Hepatocyte (in vitro differentiated cells): ENCODE results near the gene TNK2. TPM values are rescaled to one million over a fixed set of nuclear protein-coding genes. Genes with fewer than 3 reads are reported as not detected.

ENCODE experiments used
- DNase-seq: peaks from one replicate; pipeline ENCODE4 v3.0.0-alpha.2; 2016; ENCODE audit warnings: low spot score
- H2AFZ ChIP-seq: fragments of 200-600 bp; sonication (generic); 2 replicates; pipeline ENCODE4 v1.6.0; 2016; ENCODE audit warnings: antibody characterized with exemption, mild to moderate bottlenecking
- H3K27ac ChIP-seq: fragments of 200-600 bp; sonication (generic); 2 replicates; pipeline ENCODE4 v1.5.1; 2016; ENCODE audit warnings: mild to moderate bottlenecking
- H3K27me3 ChIP-seq: fragments of 200-600 bp; sonication (generic); 2 replicates; pipeline ENCODE4 v1.6.1; 2016
- H3K36me3 ChIP-seq: fragments of 200-600 bp; sonication (generic); replicated peaks from 2 replicates; pipeline ENCODE4 v1.5.1; 2016; ENCODE audit warnings: low read depth; ENCODE audit not compliant: insufficient read depth
- H3K4me1 ChIP-seq: fragments of 200-600 bp; sonication (generic); 2 replicates; pipeline ENCODE4 v1.5.1; 2016; ENCODE audit warnings: mild to moderate bottlenecking, moderate library complexity; ENCODE audit not compliant: insufficient read depth
- H3K4me2 ChIP-seq: fragments of 200-600 bp; sonication (generic); 2 replicates; pipeline ENCODE4 v1.6.0; 2016
- H3K4me3 ChIP-seq: fragments of 200-600 bp; sonication (generic); 2 replicates; pipeline ENCODE4 v1.5.1; 2016; ENCODE audit warnings: mild to moderate bottlenecking
- H3K79me2 ChIP-seq: fragments of 200-600 bp; sonication (generic); 2 replicates; pipeline ENCODE4 v1.6.0; 2017; ENCODE audit warnings: mild to moderate bottlenecking
- H3K9me2 ChIP-seq: fragments of 200-600 bp; sonication (generic); replicated peaks from 2 replicates; pipeline ENCODE4 v1.6.0; 2017; ENCODE audit warnings: mild to moderate bottlenecking; ENCODE audit not compliant: insufficient read depth
- H3K9me3 ChIP-seq: fragments of 200-600 bp; sonication (generic); 2 replicates; pipeline ENCODE4 v1.5.1; 2016; ENCODE audit warnings: low read depth, mild to moderate bottlenecking
- H4K20me1 ChIP-seq: fragments of 200-600 bp; sonication (generic); 2 replicates; pipeline ENCODE4 v1.6.0; 2016; ENCODE audit warnings: mild to moderate bottlenecking; ENCODE audit not compliant: insufficient read depth, poor library complexity, severe bottlenecking
- EZH2 ChIP-seq: fragments of 200-600 bp; sonication (generic); IDR thresholded peaks from 2 replicates; pipeline ENCODE4 v1.6.1; 2016; ENCODE audit warnings: antibody characterized with exemption, mild to moderate bottlenecking, borderline replicate concordance
- EZH2phosphoT487 ChIP-seq: fragments of 200-600 bp; sonication (generic); IDR thresholded peaks from one replicate; pipeline ENCODE4 v1.6.1; 2018; ENCODE audit warnings: antibody characterized with exemption, mild to moderate bottlenecking, low read depth, moderate library complexity; ENCODE audit not compliant: unreplicated experiment, severe bottlenecking
- WGBS: methylation state at CpG from one replicate; pipeline ENCODE4 v1.1.6; 2016; ENCODE audit warnings: low lambda C conversion rate; ENCODE audit errors: missing lambda C conversion rate; 5-methylcytosine and 5-hydroxymethylcytosine counted together
- polyA plus RNA-seq: library from polyadenylated mRNA; unstranded; fragments of >200 nt; fragmentation: Nextera tagmentation; extraction: Ambion mirVana; gene quantifications from 2 replicates; pipeline ENCODE4 v1.2.1, GENCODE V29; 2016
- total RNA-seq: library from RNA; depleted of rRNA; stranded (reverse); fragments of >200 nt; gene quantifications from 2 replicates; pipeline ENCODE4 v1.2.3, GENCODE V29; 2014
- TF ChIP-seq, protein P1 (sequence below): fragments of 200-600 bp; sonication (generic); IDR thresholded peaks from 2 replicates; pipeline ENCODE4 v1.5.1; 2016; ENCODE audit warnings: antibody characterized with exemption, mild to moderate bottlenecking; ENCODE audit not compliant: poor library complexity

Gene TNK2
- total and polyA plus RNA-seq, 2 experiments from 2014 or later = 5.9 to 11.6 TPM

DNA sequence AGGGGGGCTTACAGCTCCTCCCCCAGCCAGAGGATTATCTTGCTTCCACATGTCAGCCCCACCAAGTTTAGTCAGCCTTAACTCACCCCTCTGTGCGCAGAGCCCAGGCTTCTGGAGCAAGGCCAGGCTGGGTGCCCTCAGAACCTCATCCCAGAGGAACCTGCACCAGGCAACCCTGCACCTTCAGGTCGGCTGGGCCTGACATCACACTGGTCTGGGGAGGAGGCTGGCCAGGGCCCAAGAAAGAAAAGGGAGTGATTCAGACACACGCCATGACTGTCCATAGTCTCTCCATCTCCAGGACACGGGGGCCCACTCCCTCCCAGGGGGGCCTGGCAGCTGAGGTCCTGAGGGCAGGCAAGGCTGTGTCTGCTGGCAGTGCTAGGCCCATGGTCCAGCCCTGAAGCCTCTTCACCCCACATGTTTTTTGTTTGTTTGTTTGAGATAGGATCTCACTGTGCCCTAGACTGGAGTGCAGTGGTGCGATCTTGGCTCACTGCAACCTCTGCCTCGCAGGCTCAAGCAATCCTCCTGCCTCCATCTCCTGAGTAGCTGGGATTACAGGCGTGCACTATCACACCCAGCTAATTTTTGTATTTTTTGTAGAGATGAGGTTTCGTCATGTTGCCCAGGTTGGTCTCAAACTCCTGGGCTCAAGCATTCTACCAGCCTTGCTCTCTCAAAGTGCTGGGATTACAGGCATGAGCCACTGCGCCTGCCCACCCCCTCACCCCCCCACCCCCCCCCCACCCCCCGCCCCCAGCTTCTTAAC lies 11.1 kb downstream of the TNK2 start:
- peaks cover 40% of the 10 kb centered on the region for H3K4me1 ChIP-seq
- no peaks in the 10 kb centered on the region for H3K9me3 ChIP-seq
- no peaks in the 10 kb centered on the region for H3K36me3 ChIP-seq
- peak; percentile 51 for DNase-seq
- no peak overlapping the region for H2AFZ ChIP-seq
- peaks cover 16% of the 10 kb centered on the region for H4K20me1 ChIP-seq
- no peaks in the 10 kb centered on the region for H3K27me3 ChIP-seq
- no peaks in the 10 kb centered on the region for H3K9me2 ChIP-seq
- no peak overlapping the region for H3K4me3 ChIP-seq
- H3K79me2 ChIP-seq = peaks cover 53% of the 10 kb centered on the region
- 51% methylated on average over 10 of the region's 10 CpGs for WGBS
- H3K4me2 ChIP-seq = peak overlapping the region; percentile 100
- H3K27ac ChIP-seq = peak overlapping the region; percentile 90
- no peak for TF ChIP-seq EZH2phosphoT487
- no peak for TF ChIP-seq EZH2
- TF ChIP-seq, protein P1, sequence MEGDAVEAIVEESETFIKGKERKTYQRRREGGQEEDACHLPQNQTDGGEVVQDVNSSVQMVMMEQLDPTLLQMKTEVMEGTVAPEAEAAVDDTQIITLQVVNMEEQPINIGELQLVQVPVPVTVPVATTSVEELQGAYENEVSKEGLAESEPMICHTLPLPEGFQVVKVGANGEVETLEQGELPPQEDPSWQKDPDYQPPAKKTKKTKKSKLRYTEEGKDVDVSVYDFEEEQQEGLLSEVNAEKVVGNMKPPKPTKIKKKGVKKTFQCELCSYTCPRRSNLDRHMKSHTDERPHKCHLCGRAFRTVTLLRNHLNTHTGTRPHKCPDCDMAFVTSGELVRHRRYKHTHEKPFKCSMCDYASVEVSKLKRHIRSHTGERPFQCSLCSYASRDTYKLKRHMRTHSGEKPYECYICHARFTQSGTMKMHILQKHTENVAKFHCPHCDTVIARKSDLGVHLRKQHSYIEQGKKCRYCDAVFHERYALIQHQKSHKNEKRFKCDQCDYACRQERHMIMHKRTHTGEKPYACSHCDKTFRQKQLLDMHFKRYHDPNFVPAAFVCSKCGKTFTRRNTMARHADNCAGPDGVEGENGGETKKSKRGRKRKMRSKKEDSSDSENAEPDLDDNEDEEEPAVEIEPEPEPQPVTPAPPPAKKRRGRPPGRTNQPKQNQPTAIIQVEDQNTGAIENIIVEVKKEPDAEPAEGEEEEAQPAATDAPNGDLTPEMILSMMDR = no peak

GRCh38 chr3:195896361-195897080 lies 11.8 kb downstream of the TNK2 start:
- DNase-seq = peak; percentile 74

DNA sequence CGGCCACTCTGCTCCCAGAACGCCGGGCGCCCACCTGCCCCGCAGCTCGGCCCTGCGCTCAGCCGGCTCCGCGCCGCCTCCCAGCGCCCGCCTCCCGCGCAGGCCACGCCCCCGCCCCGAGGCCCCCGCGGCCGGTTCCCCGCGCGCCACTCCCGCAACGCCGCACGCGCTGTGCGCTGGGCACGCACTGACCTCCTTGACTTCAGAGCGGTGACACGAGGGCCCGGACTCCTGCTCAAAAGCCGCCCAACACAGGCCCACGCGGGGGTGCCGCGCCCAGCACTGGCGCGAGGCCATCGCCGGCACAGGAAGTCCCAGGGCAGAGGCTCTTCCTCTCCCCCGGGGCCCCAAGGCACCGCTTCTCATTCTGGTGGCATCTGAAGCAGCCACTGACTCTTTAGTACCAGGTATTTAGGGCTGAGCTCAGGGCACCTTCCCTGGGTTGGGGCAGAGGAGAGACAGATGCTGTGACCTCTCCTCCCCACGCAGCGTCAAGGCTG lies 12.4 kb downstream of the TNK2 start:
- Histone ChIP-seq H3K27me3 (no peaks in the 10 kb centered on the region), H3K9me3 (no peaks in the 10 kb centered on the region), H3K4me2 (peak overlapping the region; percentile 100), H2AFZ (peak overlapping the region; percentile 73), H3K9me2 (no peaks in the 10 kb centered on the region), H3K4me1 (peaks cover 45% of the 10 kb centered on the region), H3K4me3 (peak overlapping the region; percentile 89), H3K36me3 (no peaks in the 10 kb centered on the region), H3K27ac (peak overlapping the region; percentile 90), H4K20me1 (peaks cover 16% of the 10 kb centered on the region), H3K79me2 (peaks cover 40% of the 10 kb centered on the region)
- TF ChIP-seq, protein P1 = no peak
- DNase-seq = peak; percentile 70
- 4% methylated on average over 29 of the region's 47 CpGs for WGBS

More at GRCh38 chr3:195896361-195897080, 11.8 kb downstream of the TNK2 start:
- 38% methylated on average over 16 of the region's 16 CpGs for WGBS
- H3K9me3 ChIP-seq = no peaks in the 10 kb centered on the region
- peaks cover 46% of the 10 kb centered on the region for H3K79me2 ChIP-seq
- H3K4me3 ChIP-seq = peak overlapping the region; percentile 45
- peak overlapping the region; percentile 90 for H3K27ac ChIP-seq
- no peaks in the 10 kb centered on the region for H3K27me3 ChIP-seq
- peaks cover 45% of the 10 kb centered on the region for H3K4me1 ChIP-seq
- H3K9me2 ChIP-seq = no peaks in the 10 kb centered on the region
- H2AFZ ChIP-seq = peak overlapping the region; percentile 63
- H4K20me1 ChIP-seq = peaks cover 16% of the 10 kb centered on the region
- peak overlapping the region; percentile 100 for H3K4me2 ChIP-seq
- H3K36me3 ChIP-seq = no peaks in the 10 kb centered on the region
- no peak for TF ChIP-seq EZH2
- TF ChIP-seq, protein P1 = no peak
- no peak for TF ChIP-seq EZH2phosphoT487
